ENCODE measurements around the gene POFUT2.

- TF ChIP-seq REST (IDR thresholded peaks at IDR 0.05; ENCODE audit: insufficient replicate concordance, low read depth), result no peak
- no peak for TF ChIP-seq CTCF (IDR thresholded peaks at IDR 0.05; ENCODE audit: insufficient read depth, low read length)
Measured at GRCh38 chr21:45333583-45334121, 46.0 kb upstream of the POFUT2 start.
